ENCODE measurements around the gene MYL3.

The MYL3 gene

GRCh38 chr3:46821553-46821952 is 41.7 kb downstream of the MYL3 start:
- DNase-seq = no peak

GRCh38 chr3:46820852-46821251 is 42.4 kb downstream of the MYL3 start:
- no peak for DNase-seq

- peak; percentile 78 for DNase-seq
Observed at GRCh38 chr3:46812237-46812791, 50.9 kb downstream of the MYL3 start.

GRCh38 chr3:46811615-46812236 is 51.5 kb downstream of the MYL3 start:
- no peak for DNase-seq

GRCh38 chr3:46808766-46809165 is 54.5 kb downstream of the MYL3 start:
- peak; percentile 5 for DNase-seq
